SW480 (cell line): ENCODE data around the gene COQ10A.
"Not testable (repeated sequence)": the region's sequence is repeated elsewhere in the genome, so short reads cannot be mapped to it uniquely, and the experiment has no call there.

ENCODE experiments used
- DNase-seq: peaks from one replicate; pipeline ENCODE4 v3.0.0-alpha.2; 2016; ENCODE audit warnings: low spot score

The COQ10A gene

GRCh38 chr12:56280849-56281248, 14.1 kb downstream of the COQ10A start:
- DNase-seq, result no peak

DNA sequence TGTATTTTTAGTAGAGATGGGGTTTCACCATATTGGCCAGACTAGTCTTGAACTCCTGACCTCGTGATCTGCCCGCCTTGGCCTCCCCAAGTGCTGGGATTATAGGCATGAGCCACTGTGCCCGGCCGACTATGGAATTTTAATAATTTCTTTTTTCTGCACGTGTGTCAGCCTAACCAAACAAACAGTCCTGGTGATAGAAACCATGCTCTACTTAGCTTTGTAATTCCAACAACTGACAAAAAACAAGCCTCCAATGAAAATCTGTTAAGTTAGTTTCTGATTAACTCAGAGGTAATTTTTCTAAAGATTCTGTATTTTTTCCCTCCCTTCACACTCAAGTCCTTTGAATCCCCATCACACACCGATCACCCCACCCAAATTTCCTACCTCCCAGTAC, 15.3 kb downstream of the COQ10A start:
- no peak for DNase-seq

- no peak for DNase-seq
Observed at GRCh38 chr12:56282579-56282978, 15.8 kb downstream of the COQ10A start.

DNA sequence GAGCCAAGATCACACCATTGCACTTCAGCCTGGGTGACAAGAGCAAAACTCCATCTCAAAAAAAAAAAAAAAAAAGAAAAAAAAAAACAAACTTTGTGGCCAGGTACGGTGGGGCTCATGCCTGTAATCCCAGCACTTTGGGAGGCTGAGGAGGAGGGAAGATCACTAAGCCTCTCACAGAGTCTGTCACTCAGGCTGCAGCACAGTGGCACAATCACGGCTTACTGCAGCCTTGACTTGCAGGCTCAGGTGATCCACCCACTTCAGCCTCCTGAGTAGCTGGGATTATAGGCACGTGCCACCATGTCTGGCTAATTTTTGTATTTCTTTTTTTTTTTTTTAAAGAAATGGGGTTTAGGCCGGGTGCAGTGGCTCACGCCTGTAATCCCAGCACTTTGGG, 17.5 kb downstream of the COQ10A start:
- DNase-seq, result not testable (repeated sequence)

DNA sequence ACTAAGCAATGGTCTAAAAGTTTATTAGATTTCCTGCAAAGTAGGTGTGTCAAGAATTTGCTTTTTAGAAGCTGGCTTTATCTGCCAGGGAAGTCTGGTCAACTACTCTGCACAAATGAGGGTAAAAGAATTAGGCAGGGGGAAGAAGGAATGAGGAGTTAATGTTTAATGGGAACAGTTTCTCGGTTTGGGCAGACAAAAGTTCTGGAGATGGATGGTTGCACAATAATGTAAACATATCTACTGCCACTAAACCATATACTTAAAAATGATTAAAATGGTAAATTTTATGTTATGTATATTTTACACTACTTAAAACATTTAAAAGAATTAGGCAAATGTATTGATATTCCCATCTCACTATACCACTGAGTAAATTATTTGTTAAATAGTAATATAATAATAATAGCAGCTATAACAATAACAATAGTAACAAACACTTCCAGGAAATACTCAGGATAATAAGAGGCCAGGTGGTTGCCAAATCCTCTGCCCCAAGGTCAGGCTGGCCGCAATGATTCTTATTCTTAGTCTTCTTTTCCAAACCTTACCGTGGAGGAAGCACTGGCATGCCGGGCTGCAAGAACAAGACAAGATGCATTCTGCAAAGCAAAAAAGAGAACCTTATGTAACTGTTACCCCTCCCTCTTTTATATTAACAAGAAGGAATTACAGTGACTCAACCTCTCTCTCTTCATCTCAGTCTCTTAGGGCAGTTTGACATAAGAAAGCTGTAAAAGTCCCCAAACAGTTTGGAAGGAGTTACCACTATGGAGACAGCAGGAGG, 19.5 kb downstream of the COQ10A start:
- DNase-seq, result no peak

DNA sequence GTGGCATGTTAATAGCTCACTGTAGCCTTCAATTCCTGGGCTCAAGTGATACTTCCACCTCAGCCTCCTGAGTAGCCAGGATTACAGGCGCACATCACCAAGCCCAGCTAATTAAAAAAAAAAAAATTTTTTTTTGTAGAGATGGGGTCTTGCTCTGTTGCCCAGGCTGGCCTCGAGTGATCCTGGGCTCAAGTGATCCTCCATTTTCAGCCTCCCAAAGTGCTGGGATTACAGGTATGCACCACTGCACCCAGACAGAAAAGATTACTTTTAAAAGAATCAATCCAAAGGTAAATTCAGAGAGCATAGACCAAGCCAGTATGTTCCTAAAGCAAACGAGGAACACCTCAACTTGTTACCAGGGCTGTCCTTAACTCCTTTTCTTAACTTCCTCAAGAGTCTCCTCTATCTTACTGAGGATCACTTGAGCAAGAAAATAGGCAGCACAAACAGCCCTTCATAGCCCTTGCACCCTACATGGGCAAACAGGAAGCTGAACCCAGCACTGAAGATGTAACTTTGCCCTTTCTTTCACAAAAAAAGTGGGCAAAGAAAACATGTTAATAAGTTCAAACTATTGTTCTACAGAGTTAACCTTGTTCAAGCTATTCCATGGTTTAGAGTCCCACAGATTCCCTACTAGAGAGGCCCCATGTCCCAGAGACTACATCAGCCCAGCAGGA, 22.1 kb downstream of the COQ10A start:
- DNase-seq, result no peak

GRCh38 chr12:56293795-56294194, 27.1 kb downstream of the COQ10A start:
- no peak for DNase-seq

DNA sequence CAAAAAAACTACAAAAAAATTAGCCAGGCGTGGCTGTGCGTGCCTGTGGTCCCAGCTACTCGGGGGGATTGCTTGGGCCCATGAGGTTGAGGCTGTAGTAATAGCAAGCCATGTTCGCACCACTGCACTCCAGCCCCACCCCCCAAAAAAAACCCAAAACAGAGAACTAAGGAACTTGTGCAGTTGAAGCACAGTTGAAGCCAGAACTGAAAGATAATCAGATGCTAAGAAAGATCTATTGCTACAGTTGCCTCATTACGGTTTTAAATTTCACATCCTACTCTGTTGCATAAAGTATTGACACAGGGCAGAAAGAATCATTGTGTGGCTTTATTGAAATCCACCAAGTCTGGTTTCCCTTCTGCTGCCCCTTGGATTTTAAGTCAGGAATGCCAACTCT, 29.6 kb downstream of the COQ10A start:
- DNase-seq, result no peak

DNA sequence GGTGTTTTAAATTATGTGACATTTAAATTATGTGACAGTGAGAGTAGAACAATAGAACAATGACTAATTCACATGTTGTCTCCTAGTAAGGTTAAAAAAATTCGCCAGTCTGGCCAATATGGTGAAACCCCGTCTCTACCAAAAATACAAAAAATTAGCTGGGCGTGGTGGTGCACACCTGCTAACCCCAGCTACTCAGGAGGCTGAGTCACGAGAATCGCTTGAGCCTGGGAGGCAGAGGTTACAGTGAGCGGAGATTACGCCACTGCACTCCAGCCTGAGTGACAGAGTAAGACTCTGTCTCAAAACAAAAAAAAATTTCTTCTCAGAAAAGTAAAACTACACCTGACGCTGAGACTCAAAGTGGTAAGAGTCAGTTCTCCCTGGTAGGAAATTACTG, 30.7 kb downstream of the COQ10A start:
- DNase-seq, result no peak

DNA sequence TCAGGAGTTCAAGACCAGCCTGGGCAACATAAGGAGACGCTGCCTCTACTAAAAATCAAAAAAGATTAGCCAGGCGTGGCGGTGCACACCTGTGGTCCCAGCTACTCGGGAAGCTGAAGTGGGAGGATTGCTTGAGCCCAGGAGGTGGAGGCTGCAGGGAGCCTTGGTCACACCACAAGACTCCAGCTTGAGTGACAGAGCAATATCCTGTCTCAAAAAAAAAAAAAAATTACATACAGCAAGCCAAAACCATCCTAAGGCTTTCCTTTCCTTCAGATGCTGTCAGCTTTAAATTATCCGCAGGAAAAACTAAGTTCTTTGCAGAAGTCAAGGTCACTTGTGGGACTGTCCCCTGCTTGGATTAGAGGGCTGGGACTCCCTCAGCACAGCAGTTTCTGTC, 32.1 kb downstream of the COQ10A start:
- DNase-seq, result no peak

- DNase-seq, result peak; percentile 33
Observed at GRCh38 chr12:56299308-56299852, 32.6 kb downstream of the COQ10A start.

- DNase-seq, result peak; percentile 99
Observed at GRCh38 chr12:56299853-56300643, 33.3 kb downstream of the COQ10A start, which contains the start of gene CS. Gene CS, minus strand, starts transcription at chr12:56300330. Its CDS starts 129 bp downstream, at chr12:56300201.

DNA sequence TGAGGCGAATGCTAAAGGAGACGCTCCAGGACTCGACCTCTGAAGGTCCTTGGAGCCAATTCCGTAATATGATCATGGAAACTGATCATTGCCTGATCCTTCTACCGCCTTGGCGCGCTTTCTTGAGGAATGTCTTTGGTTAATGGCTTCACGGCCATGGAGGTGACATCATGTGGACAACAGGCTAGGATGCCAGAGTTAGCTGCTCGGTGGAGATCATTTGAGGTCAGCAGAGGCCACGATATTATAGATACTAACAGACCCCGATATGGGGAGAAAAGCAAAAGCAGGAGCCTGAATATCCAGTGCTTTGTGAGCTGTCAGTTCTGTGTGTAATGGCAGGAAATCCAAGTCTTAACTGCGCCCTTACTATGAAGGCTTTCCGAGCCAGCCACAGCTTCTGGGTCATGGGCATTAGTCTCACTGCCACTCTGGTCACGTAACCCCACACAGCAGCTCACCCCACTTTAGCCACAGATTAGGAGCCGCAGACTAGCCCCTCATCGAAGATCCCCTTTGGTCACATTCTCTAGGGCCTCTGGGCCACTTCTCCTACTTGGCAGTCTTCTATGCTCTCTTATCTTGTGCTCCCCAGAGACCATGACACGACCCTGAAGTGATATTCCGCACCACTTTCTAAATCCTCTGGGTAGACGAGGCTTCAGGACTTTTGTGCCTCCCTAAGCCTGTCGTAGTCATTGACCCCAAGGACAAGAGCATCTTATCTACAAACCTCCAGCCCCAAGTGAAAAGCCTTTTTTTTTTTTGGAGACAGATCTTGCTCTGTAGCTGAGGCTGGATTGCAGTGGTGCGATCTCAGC, 34.1 kb downstream of the COQ10A start:
- DNase-seq, result no peak

- DNase-seq, result no peak
Observed at GRCh38 chr12:56304276-56304675, 37.5 kb downstream of the COQ10A start.

GRCh38 chr12:56304872-56305590, 38.3 kb downstream of the COQ10A start:
- no peak for DNase-seq

GRCh38 chr12:56307221-56307965, 40.7 kb downstream of the COQ10A start:
- DNase-seq, result no peak

DNA sequence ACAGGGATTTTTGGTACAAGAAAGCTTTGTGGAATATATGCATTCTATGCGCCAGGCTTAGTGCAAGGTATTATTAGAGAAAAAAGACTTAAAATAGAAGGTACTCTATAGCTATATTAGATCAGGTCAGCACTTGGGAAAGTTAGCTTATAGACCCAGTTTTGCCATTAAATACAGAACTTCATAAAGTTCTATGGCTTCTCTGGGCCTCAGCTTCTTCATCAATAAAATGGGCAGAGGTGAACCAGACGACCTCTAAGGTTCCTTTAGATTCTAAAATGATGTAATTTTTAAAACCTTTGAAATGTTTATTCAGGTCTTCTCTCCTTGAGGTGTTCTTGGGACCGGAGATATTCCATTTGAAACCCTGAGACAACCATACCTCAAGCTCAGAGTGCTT, 42.0 kb downstream of the COQ10A start:
- no peak for DNase-seq

DNA sequence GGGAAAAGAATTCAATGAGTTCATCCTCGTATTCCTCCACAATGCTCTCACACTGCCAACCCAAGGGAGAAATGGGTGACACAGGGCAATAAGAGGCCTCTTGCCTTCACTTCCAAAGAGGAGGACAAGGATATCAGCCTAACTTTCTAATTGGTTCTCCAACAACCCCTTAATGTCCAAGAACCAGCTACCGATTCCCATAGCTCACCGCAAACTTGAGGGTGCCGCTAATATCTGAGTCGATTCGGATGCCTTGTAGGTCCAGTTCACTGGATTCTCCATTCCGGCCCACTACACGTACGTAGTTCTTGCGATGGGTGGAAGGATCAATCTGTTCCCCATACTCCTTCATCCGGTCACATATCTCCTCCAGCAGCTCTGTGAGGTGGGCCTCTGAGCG, 44.3 kb downstream of the COQ10A start:
- no peak for DNase-seq

DNA sequence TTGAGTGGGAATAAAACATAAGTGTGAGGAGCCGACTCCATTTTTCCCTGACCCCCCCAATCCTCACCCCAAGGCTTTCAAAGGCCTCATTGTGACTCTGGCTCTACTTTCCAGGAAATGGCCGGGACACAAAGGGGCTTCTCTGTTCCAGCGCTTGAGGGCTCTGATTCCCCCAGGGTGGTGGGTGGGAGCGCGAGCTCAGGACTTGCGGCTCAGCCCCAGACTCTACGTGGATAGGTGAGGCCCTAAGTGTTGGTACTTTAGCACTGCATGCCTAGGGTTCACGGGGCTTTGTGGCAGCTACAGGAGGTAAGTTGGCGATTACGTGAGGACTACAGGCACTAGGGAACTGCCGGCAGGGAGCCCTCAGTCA, 48.5 kb downstream of the COQ10A start:
- peak; percentile 23 for DNase-seq
